HepG2 (cell line): ENCODE measurements around the gene SLC44A4. TPM values are rescaled to one million over a fixed set of nuclear protein-coding genes. Genes with fewer than 3 reads are reported as not detected.

ENCODE experiments used
- CCAR2 ChIP-seq: fragments of 200-400 bp; formaldehyde crosslinking; optimal IDR thresholded peaks from 2 replicates; pipeline ENCODE3; 2018; ENCODE audit warnings: low read depth, mild to moderate bottlenecking, low read length, moderate library complexity
- FOXA1 ChIP-seq, 2 experiments: fragments of 450-650 bp in 1 of 2; sonication (generic) in 1 of 2; formaldehyde crosslinking in 1 of 2; IDR thresholded peaks; 2 replicates each; pipeline versions ENCODE4 v1.4.0 to v1.6.1; 2016 to 2020; ENCODE audit warnings: missing genetic modification reagents in 1 of 2
- HBP1 ChIP-seq: IDR thresholded peaks from 2 replicates; pipeline ENCODE4 v1.6.1; 2016; ENCODE audit warnings: low read depth, control low read depth
- HINFP ChIP-seq: sonication (generic); formaldehyde crosslinking; IDR thresholded peaks from 2 replicates; pipeline ENCODE4 v1.4.0; 2020; ENCODE audit warnings: low read depth, mild to moderate bottlenecking, missing genetic modification reagents
- MAZ ChIP-seq, 2 experiments: sonication (generic) in 1 of 2; formaldehyde crosslinking in 1 of 2; IDR thresholded peaks; 2 replicates each; pipeline versions ENCODE4 v1.5.0 to v1.6.1; 2012 to 2020; ENCODE audit warnings: low read depth in 2 of 2, mild to moderate bottlenecking in 2 of 2, borderline replicate concordance in 1 of 2, improper control_type of control experiment in 1 of 2, low read length in 1 of 2, missing genetic modification reagents in 1 of 2, moderate library complexity in 1 of 2
- MIER3 ChIP-seq: IDR thresholded peaks from 2 replicates; pipeline ENCODE4 v1.6.1; 2016; ENCODE audit warnings: missing compliant biosample characterization, borderline replicate concordance
- PCBP1 ChIP-seq: fragments of 200-400 bp; formaldehyde crosslinking; IDR thresholded peaks from 2 replicates; pipeline ENCODE4 v1.6.1; 2017; ENCODE audit warnings: mild to moderate bottlenecking, low read depth, low read length, borderline replicate concordance
- RAD21 ChIP-seq: fragments of 450-650 bp; formaldehyde crosslinking; IDR thresholded peaks from 2 replicates; pipeline ENCODE4 v1.5.0; 2020; ENCODE audit warnings: mild to moderate bottlenecking
- REST ChIP-seq, 2 experiments: IDR thresholded peaks; 2 replicates each; pipeline ENCODE4 v1.6.1; 2011 to 2012; ENCODE audit warnings: low read length in 2 of 2, borderline replicate concordance in 1 of 2, low read depth in 1 of 2, mild to moderate bottlenecking in 1 of 2, moderate library complexity in 1 of 2
- REXO4 ChIP-seq: sonication (generic); formaldehyde crosslinking; IDR thresholded peaks from 2 replicates; pipeline ENCODE4 v1.8.0; 2022; ENCODE audit warnings: missing genetic modification reagents, mild to moderate bottlenecking, borderline replicate concordance
- STAG1 ChIP-seq: sonication (generic); formaldehyde crosslinking; IDR thresholded peaks from 2 replicates; pipeline ENCODE4 v1.4.0; 2020; ENCODE audit warnings: missing genetic modification reagents
- TGIF2 ChIP-seq: IDR thresholded peaks from 2 replicates; pipeline ENCODE4 v1.6.1; 2016; ENCODE audit warnings: control low read depth, missing compliant biosample characterization
- ZBTB39 ChIP-seq: sonication (generic); formaldehyde crosslinking; IDR thresholded peaks from 2 replicates; pipeline ENCODE4 v1.5.0; 2020; ENCODE audit warnings: missing genetic modification reagents
- ZNF567 ChIP-seq: sonication (generic); formaldehyde crosslinking; IDR thresholded peaks from 2 replicates; pipeline ENCODE4 v1.8.1; 2023; ENCODE audit warnings: mild to moderate bottlenecking, missing genetic modification reagents, borderline replicate concordance
- ZSCAN5A ChIP-seq: sonication (generic); formaldehyde crosslinking; IDR thresholded peaks from 2 replicates; pipeline ENCODE4 v1.8.0; 2022; ENCODE audit warnings: mild to moderate bottlenecking, missing genetic modification reagents, borderline replicate concordance
- polyA plus RNA-seq, 8 experiments: library from polyadenylated mRNA; depleted of rRNA in 3 of 8; stranded (reverse) in 7 of 8; unstranded in 1 of 8; fragments of >200 nt; fragmentation: Illumina TruSeq in 4 of 8; extraction: Trizol in 4 of 8; gene quantifications; 2 replicates each; pipeline versions ENCODE4 v1.2.1 to v1.2.3, GENCODE V29; 2011 to 2016; ENCODE audit warnings: low read depth in 4 of 8, missing spikeins in 1 of 8, mixed read lengths in 1 of 8; ENCODE audit not compliant: insufficient read depth in 1 of 8
- total RNA-seq, 5 experiments: library from RNA; depleted of rRNA; stranded (reverse); fragments of >200 nt; fragmentation: Illumina TruSeq; extraction: Trizol; gene quantifications; 2 replicates each; pipeline ENCODE4 v1.2.3, GENCODE V29; 2016; ENCODE audit warnings: low read depth in 1 of 5

Gene SLC44A4
- total and polyA plus RNA-seq, 2 of the 13 experiments (the other 11 are each of a cell fraction or from before 2014, with no cell fraction given) = 3.5 to 5.9 TPM

GRCh38 chr6:31815025-31815838 lies 63.6 kb downstream of the SLC44A4 start, which contains the start of the genes HSPA1A and HSPA1L (continued):
- no peak for TF ChIP-seq ZBTB39 (CRISPR knock-in tag)
- no peak for TF ChIP-seq FOXA1 (IDR thresholded peaks at IDR 0.05)
- TF ChIP-seq FOXA1 (CRISPR knock-in tag; IDR thresholded peaks at IDR 0.05) = no peak
- TF ChIP-seq REXO4 = 0 out of 2 replicates have a peak, but pooled peaks have one; percentile 26
- TF ChIP-seq STAG1 = 0 out of 2 replicates have a peak, but pooled peaks have one; percentile 5
- TF ChIP-seq ZSCAN5A (CRISPR knock-in tag) = peak; percentile 59; the same call in 1 of the 2 replicates
- 0 out of 2 replicates have a peak, but pooled peaks have one; percentile 44 for TF ChIP-seq HINFP (CRISPR knock-in tag)
- TF ChIP-seq TGIF2 = peak; percentile 79
- no peak for TF ChIP-seq CCAR2
- 0 out of 4 replicates have a peak, but pooled peaks of 1 of the 2 experiments have one; percentile 67 for TF ChIP-seq REST (IDR thresholded peaks at IDR 0.05; ENCODE audit: borderline replicate concordance in 1 of 2, low read depth in 1 of 2, low read length in 2 of 2)
- TF ChIP-seq RAD21 = peak; percentile 22; the same call in 1 of the 2 replicates
- peak; percentile 86; the same call in 1 of the 2 replicates for TF ChIP-seq MAZ (IDR thresholded peaks at IDR 0.05; ENCODE audit: borderline replicate concordance, low read depth, low read length)
- TF ChIP-seq MAZ (CRISPR knock-in tag; IDR thresholded peaks at IDR 0.05; ENCODE audit: low read depth) = peak; percentile 40; the same call in 1 of the 2 replicates
- TF ChIP-seq ZNF567 (CRISPR knock-in tag) = no peak
- 0 out of 2 replicates have a peak, but pooled peaks have one; percentile 58 for TF ChIP-seq MIER3 (CRISPR knock-in tag)
- no peak for TF ChIP-seq PCBP1
- TF ChIP-seq HBP1 (CRISPR knock-in tag) = peak; percentile 91; the same call in 1 of the 2 replicates
